ENCODE results near the gene ATN1. TPM values are rescaled to one million over a fixed set of nuclear protein-coding genes. Genes with fewer than 3 reads are reported as not detected.
"Not testable (repeated sequence)": the region's sequence is repeated elsewhere in the genome, so short reads cannot be mapped to it uniquely, and the experiment has no call there.

ATN1 gene
- total RNA-seq = 10 to 100 TPM; 46.2 to 93.5 (median 59.4) TPM

- ATAC-seq (ENCODE audit: low FRiP score) = peak; percentile 51
- TF ChIP-seq CTCF (IDR thresholded peaks at IDR 0.05) = no peak
- no peak for DNase-seq (ENCODE audit: low spot score)
Observed at GRCh38 chr12:6927379-6928021, at the start of gene ATN1. TSS of gene ATN1 (plus strand) at chr12:6927959. CDS start at chr12:6934002, 6,043 bp downstream.

GRCh38 chr12:6879824-6880223 lies 47.9 kb upstream of the ATN1 start:
- DNase-seq (ENCODE audit: low spot score); ATAC-seq (ENCODE audit: low FRiP score): not testable (repeated sequence)

- no peak for TF ChIP-seq CTCF (IDR thresholded peaks at IDR 0.05)
- DNase-seq (ENCODE audit: low spot score) (no peak), ATAC-seq (ENCODE audit: low FRiP score) (no peak)
Observed at GRCh38 chr12:6883252-6883651, 44.5 kb upstream of the ATN1 start.

GRCh38 chr12:6883683-6884082 lies 44.1 kb upstream of the ATN1 start:
- DNase-seq (ENCODE audit: low spot score) (no peak), ATAC-seq (ENCODE audit: low FRiP score) (no peak)
- no peak for TF ChIP-seq CTCF (IDR thresholded peaks at IDR 0.05)

- ATAC-seq (ENCODE audit: low FRiP score) = no peak
- DNase-seq (ENCODE audit: low spot score) = no peak
- no peak for TF ChIP-seq CTCF (IDR thresholded peaks at IDR 0.05)
Observed at GRCh38 chr12:6884539-6884938, 43.2 kb upstream of the ATN1 start.

- DNase-seq (ENCODE audit: low spot score); ATAC-seq (ENCODE audit: low FRiP score): not testable (repeated sequence)
Observed at GRCh38 chr12:6886206-6886999, 41.4 kb upstream of the ATN1 start.

- no peak for TF ChIP-seq CTCF (IDR thresholded peaks at IDR 0.05)
- no peak for ATAC-seq (ENCODE audit: low FRiP score)
- DNase-seq (ENCODE audit: low spot score) = no peak
Observed at GRCh38 chr12:6887460-6887859, 40.3 kb upstream of the ATN1 start.

GRCh38 chr12:6888360-6888759 lies 39.4 kb upstream of the ATN1 start:
- DNase-seq (ENCODE audit: low spot score) (no peak), ATAC-seq (ENCODE audit: low FRiP score) (no peak)
- no peak for TF ChIP-seq CTCF (IDR thresholded peaks at IDR 0.05)

GRCh38 chr12:6888794-6889193 lies 39.0 kb upstream of the ATN1 start:
- not testable (repeated sequence) for DNase-seq (ENCODE audit: low spot score); ATAC-seq (ENCODE audit: low FRiP score)

GRCh38 chr12:6889775-6890573 lies 37.8 kb upstream of the ATN1 start:
- not testable (repeated sequence) for DNase-seq (ENCODE audit: low spot score); ATAC-seq (ENCODE audit: low FRiP score)

All from omental fat pad (tissue), 4 donors.